HG02840 (cell line): ENCODE results near the gene PLCH2.
"Not testable (repeated sequence)": the region's sequence is repeated elsewhere in the genome, so short reads cannot be mapped to it uniquely, and the experiment has no call there.

Experiments
- ATAC-seq: cut with Tn5 transposase; IDR thresholded peaks from one replicate; pipeline ENCODE4 v1.9.1; 2021; ENCODE audit warnings: mild to moderate bottlenecking, moderate library complexity, moderate number of reproducible peaks; ENCODE audit not compliant: unreplicated experiment, low FRiP score

PLCH2 gene

GRCh38 chr1:2439369-2439768 lies 36.7 kb upstream of the PLCH2 start:
- ATAC-seq = no peak

GRCh38 chr1:2440346-2440745 lies 35.7 kb upstream of the PLCH2 start:
- ATAC-seq = not testable (repeated sequence)

- ATAC-seq = no peak
Observed at GRCh38 chr1:2441746-2442145, 34.3 kb upstream of the PLCH2 start.

- no peak for ATAC-seq
Observed at GRCh38 chr1:2442661-2443060, 33.4 kb upstream of the PLCH2 start.

- ATAC-seq = no peak
Observed at GRCh38 chr1:2443277-2444137, 32.6 kb upstream of the PLCH2 start.

GRCh38 chr1:2444138-2444591 lies 31.9 kb upstream of the PLCH2 start:
- no peak for ATAC-seq

- no peak for ATAC-seq
Observed at GRCh38 chr1:2445162-2445822, 30.8 kb upstream of the PLCH2 start.

- ATAC-seq = no peak
Observed at GRCh38 chr1:2445823-2446215, 30.3 kb upstream of the PLCH2 start.

- ATAC-seq = no peak
Observed at GRCh38 chr1:2446394-2446793, 29.7 kb upstream of the PLCH2 start.

- no peak for ATAC-seq
Observed at GRCh38 chr1:2446861-2447260, 29.2 kb upstream of the PLCH2 start.

GRCh38 chr1:2447276-2448097 lies 28.6 kb upstream of the PLCH2 start:
- ATAC-seq = no peak

- ATAC-seq = no peak
Observed at GRCh38 chr1:2448098-2448445, 28.0 kb upstream of the PLCH2 start.

- no peak for ATAC-seq
Observed at GRCh38 chr1:2449636-2450454, 26.2 kb upstream of the PLCH2 start.

GRCh38 chr1:2451741-2452140 lies 24.3 kb upstream of the PLCH2 start:
- ATAC-seq = no peak

- no peak for ATAC-seq
Observed at GRCh38 chr1:2452201-2452931, 23.7 kb upstream of the PLCH2 start.

GRCh38 chr1:2452932-2453315 lies 23.2 kb upstream of the PLCH2 start:
- no peak for ATAC-seq

- no peak for ATAC-seq
Observed at GRCh38 chr1:2454227-2454626, 21.9 kb upstream of the PLCH2 start.

- no peak for ATAC-seq
Observed at GRCh38 chr1:2455757-2456156, 20.3 kb upstream of the PLCH2 start.

GRCh38 chr1:2457444-2457843 lies 18.6 kb upstream of the PLCH2 start:
- no peak for ATAC-seq

- no peak for ATAC-seq
Observed at GRCh38 chr1:2458687-2459086, 17.4 kb upstream of the PLCH2 start.
